OCI-LY3 (cell line): Measurements from ENCODE around the gene CNTN5.

Experiments
- EZH2phosphoT487 ChIP-seq: fragments of 200-600 bp; shearing (Covaris generic); IDR thresholded peaks from 2 replicates; pipeline ENCODE4 v1.6.1; 2018; ENCODE audit warnings: antibody characterized with exemption, mixed run types, low read depth
- TF ChIP-seq, protein P1 (sequence below): fragments of 200-600, 300-600 bp; sonication (generic); IDR thresholded peaks from 2 replicates; pipeline ENCODE4 v1.5.1; 2014; ENCODE audit warnings: antibody characterized with exemption, low read length, low read depth

DNA sequence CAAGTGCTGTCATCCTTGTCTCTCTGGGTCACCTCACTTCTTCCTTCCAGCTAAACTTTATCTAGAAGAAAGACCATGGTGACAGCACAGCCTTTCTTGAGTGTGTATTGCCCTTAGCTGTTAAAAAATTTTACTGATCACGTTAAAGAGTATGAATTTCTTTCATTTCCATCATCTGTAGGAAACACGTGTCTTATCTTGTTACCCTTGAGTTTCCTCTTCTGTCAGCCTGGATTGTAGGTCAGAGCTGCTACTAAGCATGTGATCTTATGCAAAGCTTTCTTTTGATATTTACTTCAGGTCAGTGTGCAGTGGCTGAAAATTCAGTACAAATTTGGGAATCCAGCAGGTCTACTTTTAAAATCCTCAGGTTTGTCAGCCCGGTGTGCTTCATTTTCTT lies 1154.1 kb downstream of the CNTN5 start:
- TF ChIP-seq, protein P1, sequence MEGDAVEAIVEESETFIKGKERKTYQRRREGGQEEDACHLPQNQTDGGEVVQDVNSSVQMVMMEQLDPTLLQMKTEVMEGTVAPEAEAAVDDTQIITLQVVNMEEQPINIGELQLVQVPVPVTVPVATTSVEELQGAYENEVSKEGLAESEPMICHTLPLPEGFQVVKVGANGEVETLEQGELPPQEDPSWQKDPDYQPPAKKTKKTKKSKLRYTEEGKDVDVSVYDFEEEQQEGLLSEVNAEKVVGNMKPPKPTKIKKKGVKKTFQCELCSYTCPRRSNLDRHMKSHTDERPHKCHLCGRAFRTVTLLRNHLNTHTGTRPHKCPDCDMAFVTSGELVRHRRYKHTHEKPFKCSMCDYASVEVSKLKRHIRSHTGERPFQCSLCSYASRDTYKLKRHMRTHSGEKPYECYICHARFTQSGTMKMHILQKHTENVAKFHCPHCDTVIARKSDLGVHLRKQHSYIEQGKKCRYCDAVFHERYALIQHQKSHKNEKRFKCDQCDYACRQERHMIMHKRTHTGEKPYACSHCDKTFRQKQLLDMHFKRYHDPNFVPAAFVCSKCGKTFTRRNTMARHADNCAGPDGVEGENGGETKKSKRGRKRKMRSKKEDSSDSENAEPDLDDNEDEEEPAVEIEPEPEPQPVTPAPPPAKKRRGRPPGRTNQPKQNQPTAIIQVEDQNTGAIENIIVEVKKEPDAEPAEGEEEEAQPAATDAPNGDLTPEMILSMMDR: no peak
- TF ChIP-seq EZH2phosphoT487: no peak
